Activated CD4-positive, alpha-beta T cell treated with anti-CD3 and anti-CD28 coated beads, Interleukin-2, amount 10 ng/mL, durations not matched to agents 24 days and 14 days (primary cell): ENCODE results near the gene PRPF19. TPM values are rescaled to one million over a fixed set of nuclear protein-coding genes. Genes with fewer than 3 reads are reported as not detected.
A peak's percentile ranks its signal among the peaks of the same experiment; 100 is the strongest.

Source experiments
- DNase-seq: peaks from one replicate; pipeline ENCODE4 v3.0.0; 2022
- H3K27ac Mint-ChIP-seq: one replicate; pipeline ENCODE4 v1.8.0; 2022; ENCODE audit warnings: mild to moderate bottlenecking, mixed read lengths
- H3K27me3 Mint-ChIP-seq: one replicate; pipeline ENCODE4 v1.8.0; 2022; ENCODE audit warnings: mixed read lengths
- H3K36me3 Mint-ChIP-seq: one replicate; pipeline ENCODE4 v1.8.0; 2022; ENCODE audit warnings: low read depth, mild to moderate bottlenecking, mixed read lengths
- H3K4me1 Mint-ChIP-seq: one replicate; pipeline ENCODE4 v1.8.0; 2021; ENCODE audit warnings: mixed read lengths
- H3K4me3 Mint-ChIP-seq: one replicate; pipeline ENCODE4 v1.8.0; 2022; ENCODE audit warnings: mild to moderate bottlenecking, moderate library complexity, mixed read lengths
- H3K9me3 Mint-ChIP-seq: one replicate; pipeline ENCODE4 v1.8.0; 2021; ENCODE audit warnings: mixed read lengths
- intact Hi-C: fragments of 100-400 bp; cut with micrococcal nuclease; formaldehyde crosslinking; loops from one replicate; pipeline ENCODE4 v1.15.1; 2023
- total RNA-seq: library from RNA; stranded (reverse); gene quantifications from 2 replicates; pipeline ENCODE4 v1.2.3, GENCODE V29; 2022

PRPF19 gene
- total RNA-seq, 1 donor from 2014 or later = 219 TPM

DNA sequence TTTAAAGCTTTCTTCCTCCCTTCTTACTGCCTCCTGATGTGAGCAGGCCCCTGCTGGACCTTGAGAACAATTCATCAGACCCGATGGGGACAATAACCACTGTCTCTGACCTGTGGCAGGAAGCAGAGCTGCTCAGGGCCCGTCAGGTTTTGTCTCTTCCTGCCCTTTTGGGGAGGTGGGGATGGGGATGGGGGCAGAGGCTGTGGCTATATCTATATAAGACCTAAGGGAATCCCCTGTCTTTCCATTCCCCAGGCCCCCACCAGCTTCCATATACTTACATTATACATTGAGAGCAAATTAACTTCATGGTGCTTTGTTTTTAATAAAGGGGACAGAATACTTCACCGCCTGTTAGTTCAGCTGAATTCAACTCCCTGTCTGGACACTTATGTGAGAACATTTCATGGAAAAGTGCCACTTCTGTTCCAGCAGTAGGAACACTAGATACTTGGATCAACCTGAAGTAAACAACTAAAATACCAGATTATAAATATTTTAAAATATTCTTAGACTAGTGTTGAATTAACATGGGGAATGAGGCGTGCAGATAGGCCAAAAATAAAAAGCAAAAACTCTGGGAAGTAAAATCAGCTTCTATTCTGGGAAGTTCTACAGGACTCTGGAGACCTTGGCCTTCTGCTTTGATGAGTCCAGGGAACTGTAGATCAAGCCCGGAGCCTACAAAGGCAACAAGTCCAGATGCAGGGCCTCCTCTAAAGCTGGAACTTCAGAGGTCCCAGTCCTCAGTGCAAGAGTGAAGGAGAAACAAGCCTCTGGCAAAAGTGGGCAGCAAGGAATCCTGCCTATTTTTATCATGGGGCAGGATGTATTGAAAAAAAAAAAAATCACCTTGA lies 27.9 kb downstream of the PRPF19 start:
- intact Hi-C loops = no loop called here
- peaks cover 6% of the 10 kb centered on the region for H3K4me1 Mint-ChIP-seq
- H3K36me3 Mint-ChIP-seq = peaks cover 15% of the 10 kb centered on the region

DNA sequence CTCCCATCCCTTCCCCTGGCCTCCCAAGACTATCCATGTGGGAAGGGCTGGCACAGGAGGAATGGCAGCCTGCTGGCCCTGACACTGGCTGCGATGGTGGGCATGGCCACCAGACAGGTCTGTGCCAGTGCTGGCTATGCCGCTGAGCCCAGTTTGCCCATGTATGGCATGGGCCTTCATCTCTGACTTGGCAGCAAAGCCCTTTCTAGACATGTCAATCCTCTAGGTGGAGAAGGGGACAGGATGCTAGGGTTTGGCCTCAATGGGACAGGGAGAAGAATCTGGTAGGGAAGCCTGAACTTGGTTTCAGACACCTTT lies 30.3 kb downstream of the PRPF19 start:
- no peaks in the 10 kb centered on the region for H3K27me3 Mint-ChIP-seq
- H3K4me1 Mint-ChIP-seq = peaks cover 10% of the 10 kb centered on the region
- intact Hi-C loops = no loop called here
- H3K9me3 Mint-ChIP-seq = no peaks in the 10 kb centered on the region
- H3K36me3 Mint-ChIP-seq = peaks cover 8% of the 10 kb centered on the region
- no peak for DNase-seq
- H3K27ac Mint-ChIP-seq = no peak overlapping the region
- no peak overlapping the region for H3K4me3 Mint-ChIP-seq

More for the DNA sequence above, 27.9 kb downstream of the PRPF19 start:
- H3K9me3 Mint-ChIP-seq = no peaks in the 10 kb centered on the region
- no peak overlapping the region for H3K27ac Mint-ChIP-seq
- DNase-seq = no peak
- H3K4me3 Mint-ChIP-seq = no peak overlapping the region
- H3K27me3 Mint-ChIP-seq = no peaks in the 10 kb centered on the region

- H3K4me1 Mint-ChIP-seq = peaks cover 10% of the 10 kb centered on the region
- H3K9me3 Mint-ChIP-seq = no peaks in the 10 kb centered on the region
- H3K4me3 Mint-ChIP-seq = no peak overlapping the region
- intact Hi-C loops = no loop called here
- H3K27me3 Mint-ChIP-seq = no peaks in the 10 kb centered on the region
- no peak for DNase-seq
- peaks cover 2% of the 10 kb centered on the region for H3K36me3 Mint-ChIP-seq
- no peak overlapping the region for H3K27ac Mint-ChIP-seq
Measured at GRCh38 chr11:60875366-60876167, 30.8 kb downstream of the PRPF19 start.

GRCh38 chr11:60874421-60875365 lies 31.7 kb downstream of the PRPF19 start:
- DNase-seq = no peak
- H3K4me1 Mint-ChIP-seq = peaks cover 10% of the 10 kb centered on the region
- H3K4me3 Mint-ChIP-seq = no peak overlapping the region
- peaks cover 2% of the 10 kb centered on the region for H3K36me3 Mint-ChIP-seq
- no peak overlapping the region for H3K27ac Mint-ChIP-seq
- intact Hi-C loops = no loop called here
- no peaks in the 10 kb centered on the region for H3K27me3 Mint-ChIP-seq
- no peaks in the 10 kb centered on the region for H3K9me3 Mint-ChIP-seq

GRCh38 chr11:60873533-60873932 lies 32.9 kb downstream of the PRPF19 start:
- Mint-ChIP-seq H3K36me3 (peaks cover 2% of the 10 kb centered on the region), H3K27me3 (no peaks in the 10 kb centered on the region), H3K4me1 (peaks cover 17% of the 10 kb centered on the region), H3K27ac (no peak overlapping the region), H3K9me3 (no peaks in the 10 kb centered on the region), H3K4me3 (no peak overlapping the region)
- intact Hi-C loops = no loop called here
- DNase-seq = no peak

DNA sequence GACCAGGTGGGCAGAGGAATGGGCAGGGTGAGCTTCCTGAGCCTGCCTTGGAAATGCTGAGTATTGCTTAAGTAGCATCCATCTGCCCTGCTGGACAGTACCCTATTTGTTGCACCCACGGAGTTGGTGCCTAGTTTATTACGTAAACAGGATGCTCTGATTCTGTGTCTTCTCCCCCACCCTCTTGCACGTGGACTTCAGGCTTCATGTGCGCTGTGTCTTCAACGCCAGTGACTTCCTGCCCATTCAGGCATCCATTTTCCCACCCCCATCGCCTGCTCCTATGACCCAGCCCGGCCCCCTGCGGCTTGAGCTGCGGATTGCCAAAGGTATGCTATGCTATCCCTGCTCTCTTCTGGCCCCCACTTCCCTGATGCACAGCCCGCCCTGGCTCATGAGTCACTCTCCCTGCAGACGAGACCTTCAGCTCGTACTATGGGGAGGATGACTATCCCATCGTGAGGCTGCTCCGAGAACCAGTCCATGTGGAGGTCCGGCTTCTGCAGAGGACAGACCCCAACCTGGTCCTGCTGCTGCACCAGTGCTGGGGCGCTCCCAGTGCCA lies 33.3 kb downstream of the PRPF19 start:
- H3K27me3 Mint-ChIP-seq = no peaks in the 10 kb centered on the region
- no peaks in the 10 kb centered on the region for H3K9me3 Mint-ChIP-seq
- intact Hi-C loops = no loop called here
- H3K27ac Mint-ChIP-seq = no peak overlapping the region
- DNase-seq = no peak
- peaks cover 19% of the 10 kb centered on the region for H3K4me1 Mint-ChIP-seq
- no peak overlapping the region for H3K4me3 Mint-ChIP-seq
- H3K36me3 Mint-ChIP-seq = no peaks in the 10 kb centered on the region

GRCh38 chr11:60872124-60872960 lies 34.0 kb downstream of the PRPF19 start:
- Mint-ChIP-seq H3K4me3 (no peak overlapping the region), H3K27me3 (no peaks in the 10 kb centered on the region), H3K9me3 (no peaks in the 10 kb centered on the region), H3K4me1 (peaks cover 19% of the 10 kb centered on the region), H3K36me3 (no peaks in the 10 kb centered on the region), H3K27ac (no peak overlapping the region)
- no peak for DNase-seq
- intact Hi-C loops = no loop called here

DNA sequence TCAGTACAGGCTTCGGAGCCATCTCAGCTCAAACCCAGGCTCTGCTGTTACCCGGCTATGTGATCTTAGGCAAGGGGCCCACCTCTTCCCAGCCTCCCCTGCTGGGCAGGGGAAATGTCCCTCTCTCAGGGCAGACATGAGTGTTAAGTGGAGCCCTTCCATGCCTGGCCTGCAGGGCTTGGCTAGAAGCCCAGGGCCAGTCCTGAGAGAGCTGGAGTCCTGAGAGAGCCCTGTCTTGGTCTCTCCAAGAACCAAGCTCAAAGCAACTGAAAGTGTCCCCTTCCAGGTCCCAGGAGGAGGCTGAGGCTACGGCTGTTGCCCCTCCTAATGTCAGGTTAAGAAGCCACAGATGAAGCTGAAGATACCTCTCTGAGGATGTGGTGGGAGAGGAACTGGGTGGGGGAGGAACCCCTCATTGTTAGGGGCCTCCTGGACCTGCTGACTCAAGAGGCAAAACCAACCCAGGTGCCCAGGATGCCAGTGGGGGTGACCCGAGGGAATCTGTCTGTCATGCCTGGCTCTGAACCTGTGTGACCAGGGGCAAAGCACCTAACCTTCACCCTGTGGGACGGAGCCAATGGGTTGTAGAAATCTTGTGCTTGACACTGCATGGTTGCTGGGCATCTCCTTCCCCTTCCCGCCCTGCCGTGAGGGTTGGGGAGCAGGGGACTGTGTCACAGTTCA lies 34.9 kb downstream of the PRPF19 start:
- no peaks in the 10 kb centered on the region for H3K27me3 Mint-ChIP-seq
- H3K27ac Mint-ChIP-seq = no peak overlapping the region
- H3K36me3 Mint-ChIP-seq = no peaks in the 10 kb centered on the region
- intact Hi-C loops = no loop called here
- H3K4me1 Mint-ChIP-seq = peaks cover 19% of the 10 kb centered on the region
- no peaks in the 10 kb centered on the region for H3K9me3 Mint-ChIP-seq
- DNase-seq = no peak
- H3K4me3 Mint-ChIP-seq = no peak overlapping the region

DNA sequence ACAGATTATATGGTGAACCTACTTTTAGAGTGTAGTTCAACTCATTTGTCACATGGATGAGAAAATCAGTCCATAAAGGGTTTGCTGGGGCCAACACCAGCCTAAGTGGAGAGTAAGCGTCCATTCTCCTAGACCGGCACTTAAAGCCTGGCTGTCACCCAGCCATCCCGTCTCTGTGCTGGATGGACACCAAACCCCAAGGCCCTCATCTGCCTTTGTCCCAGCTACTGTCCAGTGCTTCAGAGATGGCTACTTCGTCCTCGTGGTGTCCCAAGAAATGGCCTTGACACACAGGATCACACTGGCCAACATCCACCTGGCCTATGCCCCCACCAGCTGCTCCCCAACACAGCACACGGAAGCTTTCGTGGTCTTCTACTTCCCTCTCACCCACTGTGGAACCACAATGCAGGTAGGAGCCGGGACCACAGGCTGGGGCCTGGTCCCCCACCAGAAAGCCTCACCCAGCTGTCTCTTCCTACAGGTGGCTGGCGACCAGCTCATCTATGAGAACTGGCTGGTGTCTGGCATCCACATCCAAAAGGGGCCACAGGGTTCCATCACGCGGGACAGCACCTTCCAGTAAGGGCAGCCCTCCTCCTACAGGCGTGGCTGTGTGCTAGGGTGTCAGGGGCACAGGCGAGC lies 35.5 kb downstream of the PRPF19 start:
- Mint-ChIP-seq H3K4me3 (no peak overlapping the region), H3K4me1 (peaks cover 19% of the 10 kb centered on the region), H3K36me3 (no peaks in the 10 kb centered on the region), H3K27me3 (no peaks in the 10 kb centered on the region), H3K27ac (peak overlapping the region; percentile 56), H3K9me3 (no peaks in the 10 kb centered on the region)
- intact Hi-C loops = no loop called here
- DNase-seq = no peak

DNA sequence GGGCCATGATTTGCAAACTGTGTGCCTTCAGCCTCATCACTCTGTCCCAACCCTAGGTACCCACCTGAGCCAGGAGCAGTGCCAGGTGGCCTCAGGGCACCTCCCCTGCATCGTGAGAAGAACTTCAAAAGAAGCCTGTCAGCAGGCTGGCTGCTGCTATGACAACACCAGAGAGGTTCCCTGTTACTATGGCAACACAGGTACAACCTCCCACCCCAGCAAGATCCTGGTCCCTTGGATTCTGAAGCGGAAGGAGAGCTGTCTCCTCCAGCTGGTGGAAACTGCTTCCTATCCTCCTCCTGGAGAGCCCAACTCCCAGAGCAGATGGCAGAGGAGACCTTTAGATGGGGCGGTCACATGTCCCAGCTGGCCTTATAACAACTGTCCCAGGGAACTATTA lies 36.1 kb downstream of the PRPF19 start:
- Mint-ChIP-seq H3K27ac (no peak overlapping the region), H3K9me3 (no peaks in the 10 kb centered on the region), H3K4me3 (no peak overlapping the region), H3K36me3 (no peaks in the 10 kb centered on the region), H3K4me1 (peaks cover 19% of the 10 kb centered on the region), H3K27me3 (no peaks in the 10 kb centered on the region)
- intact Hi-C loops = no loop called here
- DNase-seq = no peak

- H3K4me3 Mint-ChIP-seq = no peak overlapping the region
- no peak for DNase-seq
- H3K36me3 Mint-ChIP-seq = no peaks in the 10 kb centered on the region
- intact Hi-C loops = no loop called here
- H3K27me3 Mint-ChIP-seq = peaks cover 3% of the 10 kb centered on the region
- no peaks in the 10 kb centered on the region for H3K9me3 Mint-ChIP-seq
- H3K27ac Mint-ChIP-seq = no peak overlapping the region
- H3K4me1 Mint-ChIP-seq = peaks cover 19% of the 10 kb centered on the region
Measured at GRCh38 chr11:60869451-60869825, 36.9 kb downstream of the PRPF19 start.
